ENCODE data around the gene CHST6. TPM values are rescaled to one million over a fixed set of nuclear protein-coding genes. Genes with fewer than 3 reads are reported as not detected.

CHST6 gene
- total RNA-seq, 1 donor from 2014 or later = 6.0 TPM

- TF ChIP-seq CTCF (conservative IDR thresholded peaks at IDR 0.05) = no peak
- Mint-ChIP-seq H3K27me3 (no peaks in the 10 kb centered on the region), H3K4me1 (ENCODE audit: unreplicated experiment) (peaks cover 22% of the 10 kb centered on the region), H3K36me3 (peaks cover 5% of the 10 kb centered on the region), H3K9me3 (no peaks in the 10 kb centered on the region), H3K4me3 (no peak overlapping the region), H3K27ac (peak overlapping the region; percentile 12)
- no peak for DNase-seq (ENCODE audit: extremely low spot score, unreplicated experiment)
Observed at GRCh38 chr16:75452464-75453190, 42.6 kb downstream of the CHST6 start.

GRCh38 chr16:75446416-75446815, 48.8 kb downstream of the CHST6 start:
- TF ChIP-seq CTCF (conservative IDR thresholded peaks at IDR 0.05) = no peak
- Mint-ChIP-seq H3K9me3 (no peaks in the 10 kb centered on the region), H3K4me3 (no peak overlapping the region), H3K36me3 (peaks cover 9% of the 10 kb centered on the region), H3K27me3 (no peaks in the 10 kb centered on the region), H3K4me1 (ENCODE audit: unreplicated experiment) (peaks cover 9% of the 10 kb centered on the region), H3K27ac (no peak overlapping the region)
- no peak for DNase-seq (ENCODE audit: extremely low spot score, unreplicated experiment)

- H3K4me3 Mint-ChIP-seq = no peak overlapping the region
- peaks cover 9% of the 10 kb centered on the region for H3K4me1 Mint-ChIP-seq (ENCODE audit: unreplicated experiment)
- no peaks in the 10 kb centered on the region for H3K9me3 Mint-ChIP-seq
- H3K27me3 Mint-ChIP-seq = no peaks in the 10 kb centered on the region
- TF ChIP-seq CTCF (conservative IDR thresholded peaks at IDR 0.05) = no peak
- DNase-seq (ENCODE audit: extremely low spot score, unreplicated experiment) = no peak
- peaks cover 9% of the 10 kb centered on the region for H3K36me3 Mint-ChIP-seq
- H3K27ac Mint-ChIP-seq = no peak overlapping the region
Observed at GRCh38 chr16:75445298-75445697, 49.9 kb downstream of the CHST6 start.

GRCh38 chr16:75443298-75443697, 51.9 kb downstream of the CHST6 start:
- peaks cover 6% of the 10 kb centered on the region for H3K4me1 Mint-ChIP-seq (ENCODE audit: unreplicated experiment)
- H3K4me3 Mint-ChIP-seq = no peak overlapping the region
- DNase-seq (ENCODE audit: extremely low spot score, unreplicated experiment) = no peak
- no peaks in the 10 kb centered on the region for H3K9me3 Mint-ChIP-seq
- H3K27ac Mint-ChIP-seq = peak overlapping the region; percentile 18
- peaks cover 4% of the 10 kb centered on the region for H3K36me3 Mint-ChIP-seq
- no peak for TF ChIP-seq CTCF (conservative IDR thresholded peaks at IDR 0.05)
- no peaks in the 10 kb centered on the region for H3K27me3 Mint-ChIP-seq

- DNase-seq (ENCODE audit: extremely low spot score, unreplicated experiment) = no peak
- Mint-ChIP-seq H3K9me3 (peaks cover 4% of the 10 kb centered on the region), H3K36me3 (peaks cover 8% of the 10 kb centered on the region), H3K27me3 (no peaks in the 10 kb centered on the region), H3K4me1 (ENCODE audit: unreplicated experiment) (peaks cover 13% of the 10 kb centered on the region), H3K27ac (peak overlapping the region; percentile 94), H3K4me3 (peak overlapping the region; percentile 89)
- no peak for TF ChIP-seq CTCF (conservative IDR thresholded peaks at IDR 0.05)
Observed at GRCh38 chr16:75433732-75434413, 61.4 kb downstream of the CHST6 start.
